GM23248 (cell line): ENCODE data around the gene NQO2.

Experiments
- EZH2 ChIP-seq: fragments of 200-600 bp; sonication (generic); IDR thresholded peaks from 2 replicates; pipeline ENCODE4 v1.6.1; 2018; ENCODE audit warnings: antibody characterized with exemption, mild to moderate bottlenecking; ENCODE audit not compliant: insufficient read depth, poor library complexity, severe bottlenecking
- EZH2phosphoT487 ChIP-seq: fragments of 200-600 bp; sonication (generic); IDR thresholded peaks from 2 replicates; pipeline ENCODE4 v1.6.1; 2018; ENCODE audit warnings: antibody characterized with exemption, moderate library complexity, mild to moderate bottlenecking, low read depth; ENCODE audit not compliant: insufficient read depth

- TF ChIP-seq EZH2 = no peak
- TF ChIP-seq EZH2phosphoT487 = no peak
These were observed 586 bp upstream of the NQO2 start for GRCh38 chr6:2998998-2999617.
